K562 (cell line): ENCODE data around the gene PLCD4.

Experiments used
- ATF7 ChIP-seq: fragments of 450-650 bp; IDR thresholded peaks from 2 replicates; pipeline ENCODE4 v1.7.1; 2014; ENCODE audit warnings: mild to moderate bottlenecking, moderate library complexity
- CEBPZ ChIP-seq: fragments of 150-350 bp; IDR thresholded peaks from 2 replicates; pipeline ENCODE4 v1.6.1; 2014; ENCODE audit warnings: low read depth, mild to moderate bottlenecking, low read length, borderline replicate concordance
- CTCF ChIP-seq, 3 experiments: IDR thresholded peaks in 2 of 3; conservative IDR thresholded peaks in 1 of 3; 2 replicates each; pipeline ENCODE4 v1.5.1; 2011 to 2012; ENCODE audit warnings: low read length in 3 of 3, mild to moderate bottlenecking in 3 of 3, control low read depth in 2 of 3, improper control_type of control experiment in 1 of 3, inconsistent platforms in 1 of 3, low read depth in 1 of 3, mixed read lengths in 1 of 3, moderate library complexity in 1 of 3; ENCODE audit not compliant: insufficient read depth in 2 of 3
- MAX ChIP-seq: sonication (generic); formaldehyde crosslinking; IDR thresholded peaks from 2 replicates; pipeline ENCODE4 v1.9.0; 2022; ENCODE audit warnings: mild to moderate bottlenecking, missing genetic modification reagents
- POLR2A ChIP-seq: fragments of 450-650 bp; conservative IDR thresholded peaks from 2 replicates; pipeline ENCODE4 v1.6.1; 2016
- TGIF2 ChIP-seq: sonication (generic); formaldehyde crosslinking; IDR thresholded peaks from 2 replicates; pipeline ENCODE4 v1.8.1; 2022; ENCODE audit warnings: mild to moderate bottlenecking, missing genetic modification reagents, moderate library complexity
- ZNF589 ChIP-seq: fragments of 200-800 bp; sonication (Bioruptor generic); IDR thresholded peaks from 2 replicates; pipeline ENCODE4 v1.6.1; 2016; ENCODE audit warnings: low read depth, missing genetic modification characterization, missing compliant biosample characterization

- TF ChIP-seq CEBPZ (no peak), TGIF2 (CRISPR knock-in tag) (no peak), ATF7 (no peak), POLR2A (no peak), MAX (CRISPR knock-in tag) (no peak), CTCF (IDR thresholded peaks at IDR 0.05 in 2 of 3, conservative IDR thresholded peaks at IDR 0.05 in 1 of 3; ENCODE audit: insufficient read depth in 2 of 3, low read depth in 1 of 3, low read length in 3 of 3) (0 out of 6 replicates have a peak, but pooled peaks of 1 of the 3 experiments have one; percentile 13), ZNF589 (CRISPR knock-in tag) (no peak)
These were observed 23.5 kb upstream of the PLCD4 start for GRCh38 chr2:218583983-218584850.
